GM18951 (cell line): ENCODE data around the gene CBLN2.

Experiments used
- POLR2A ChIP-seq: IDR thresholded peaks from 4 replicates; pipeline ENCODE4 v1.6.1; 2011; ENCODE audit warnings: mild to moderate bottlenecking; ENCODE audit not compliant: insufficient read length, insufficient read depth; ENCODE audit errors: extremely low read depth
- in situ Hi-C: fragments of 300-500 bp; cut with MboI; formaldehyde crosslinking; loops from one replicate; pipeline ENCODE4 v1.12.0; 2022; ENCODE audit warnings: low sequenced_read_pairs, mixed read lengths, inconsistent platforms; ENCODE audit not compliant: unreplicated experiment

The CBLN2 gene

DNA sequence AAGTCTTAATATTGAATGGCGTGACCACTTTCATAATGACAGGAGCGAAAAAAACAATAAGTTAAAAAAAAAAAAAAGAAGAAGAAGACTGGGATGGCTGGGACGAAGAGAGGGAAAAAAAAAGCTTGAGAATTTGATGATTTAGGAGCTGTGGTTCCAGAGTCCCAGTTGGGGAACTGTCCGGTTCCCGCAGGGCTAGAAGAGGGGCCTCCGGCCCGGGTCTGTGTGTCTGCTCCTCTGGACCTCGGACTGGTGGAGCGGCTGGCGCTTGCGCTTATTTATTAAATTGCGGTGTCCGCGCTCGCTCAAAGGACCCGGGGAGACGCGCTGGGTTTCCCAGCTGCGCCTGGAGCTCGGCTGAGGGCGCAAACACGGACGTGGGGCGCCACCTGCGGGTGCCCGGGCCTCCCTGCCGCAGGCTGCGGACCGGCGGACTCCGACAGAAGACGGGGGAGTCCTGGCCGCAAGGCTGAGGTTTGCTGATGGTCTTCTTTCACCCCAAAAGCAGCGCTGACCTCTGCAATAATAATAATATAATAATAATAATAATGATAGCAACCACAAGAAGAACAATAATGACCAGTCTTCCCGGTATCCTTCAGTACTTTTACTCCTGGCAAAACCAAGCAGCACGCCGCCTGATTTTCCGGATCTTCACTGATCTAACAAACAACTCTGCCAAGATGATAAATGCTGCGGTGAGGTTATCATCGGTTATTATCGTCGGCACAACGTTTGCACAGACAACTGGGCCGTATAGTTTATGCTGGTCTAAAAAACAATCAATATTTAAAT lies at the start of gene CBLN2:
TSS of gene CBLN2 (minus strand) at position 251 of the 795 bp plus-strand sequence. CDS start 2,182 bp downstream, outside the sequence.
- TF ChIP-seq POLR2A, result no peak
- in situ Hi-C loops, result no loop called here

DNA sequence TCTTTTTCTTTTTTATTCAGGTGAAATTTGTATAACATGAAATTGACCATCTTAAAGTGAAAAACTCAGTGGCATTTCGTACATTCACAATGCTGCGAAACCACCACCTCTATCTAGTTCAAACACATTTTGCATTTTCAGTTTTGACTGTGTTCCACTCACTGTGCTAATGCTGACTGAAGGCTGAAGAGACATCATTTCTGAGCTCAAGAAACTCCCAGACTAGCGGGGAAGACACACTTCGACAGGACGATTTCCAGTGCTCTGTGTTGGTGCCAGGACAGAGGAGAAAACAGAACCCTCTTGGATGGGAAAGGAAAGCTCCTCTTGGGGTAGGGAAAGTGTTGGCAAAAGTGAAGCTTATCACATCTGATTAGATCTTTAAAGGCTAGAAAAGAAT lies 44.2 kb upstream of the CBLN2 start:
- in situ Hi-C loops, result no loop called here
- TF ChIP-seq POLR2A, result no peak

DNA sequence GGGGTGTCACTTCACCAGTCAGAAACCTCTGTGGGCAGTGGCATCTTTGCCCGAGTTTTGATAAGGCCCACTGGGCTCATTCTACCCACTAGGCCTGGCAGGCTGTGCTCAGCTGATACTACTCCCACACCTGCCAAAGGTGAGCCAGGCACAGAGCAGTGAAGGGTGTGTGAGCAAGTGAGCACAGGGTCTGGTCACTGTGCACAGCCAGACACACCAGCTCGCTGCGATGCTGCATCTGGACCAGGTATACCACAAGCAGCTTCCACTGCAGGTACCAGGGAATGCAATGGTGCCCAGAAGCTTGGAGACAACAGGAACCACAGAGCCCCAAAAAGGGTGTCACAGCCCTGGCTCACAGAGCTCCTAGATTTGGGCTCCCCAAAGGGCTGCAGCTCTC lies 40.6 kb upstream of the CBLN2 start:
- no peak for TF ChIP-seq POLR2A
- in situ Hi-C loops, result no loop called here

DNA sequence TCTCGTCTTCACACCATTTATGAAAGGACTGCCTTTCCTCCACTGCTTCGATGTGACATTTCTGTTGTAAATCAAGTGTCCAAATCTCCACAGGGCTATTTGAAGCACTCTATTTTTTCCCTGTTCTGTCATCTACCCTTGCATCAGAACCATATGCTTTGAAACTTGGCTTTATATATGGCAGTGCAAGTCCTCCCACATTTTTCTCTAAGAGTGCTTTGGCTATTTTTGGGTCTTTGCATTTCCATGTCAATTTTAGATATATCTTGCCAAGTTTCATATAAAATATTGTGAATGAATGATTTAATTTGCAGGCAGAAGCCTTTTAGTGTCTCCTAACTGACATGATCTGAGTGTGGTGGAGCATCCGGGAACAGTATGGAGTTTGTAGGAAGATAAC lies 37.8 kb upstream of the CBLN2 start:
- in situ Hi-C loops, result no loop called here
- no peak for TF ChIP-seq POLR2A

DNA sequence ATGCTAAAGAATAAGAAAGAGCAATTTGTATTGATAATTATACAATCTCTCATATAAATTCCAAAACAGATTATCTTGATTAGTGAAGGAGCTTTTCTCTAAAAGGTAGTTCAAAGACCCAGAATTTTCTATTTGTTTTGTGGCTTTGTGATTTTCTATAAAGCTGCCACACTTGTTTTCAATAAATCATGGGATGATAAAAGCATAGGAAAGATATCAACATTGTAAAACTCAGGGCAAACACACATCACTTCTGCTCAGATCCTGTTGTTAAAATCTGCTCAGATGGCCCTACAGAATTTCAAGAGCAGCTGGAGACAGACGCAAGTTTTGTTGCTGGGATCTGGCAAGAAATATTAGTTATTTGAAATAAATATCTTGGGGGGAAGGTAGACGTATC lies 28.8 kb upstream of the CBLN2 start:
- in situ Hi-C loops, result no loop called here
- no peak for TF ChIP-seq POLR2A

DNA sequence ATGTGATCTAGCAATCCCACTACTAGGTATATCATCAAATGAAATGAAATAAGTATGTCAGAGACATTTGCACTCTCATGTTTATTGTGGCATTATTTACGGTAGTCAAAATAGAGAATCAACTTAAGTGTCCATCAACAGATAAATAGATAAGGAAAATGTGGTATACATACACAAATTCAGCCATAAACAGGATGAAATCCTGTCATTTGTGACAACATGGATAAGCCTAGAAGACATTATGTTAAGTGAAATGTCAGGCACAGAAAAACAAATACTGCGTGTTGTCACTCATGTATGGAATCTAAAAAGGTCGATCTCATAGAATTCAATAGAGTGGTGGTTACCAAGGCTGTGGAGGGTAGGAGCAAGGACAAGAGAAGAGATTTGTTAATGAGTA lies 22.1 kb upstream of the CBLN2 start:
- no peak for TF ChIP-seq POLR2A
- in situ Hi-C loops, result no loop called here

DNA sequence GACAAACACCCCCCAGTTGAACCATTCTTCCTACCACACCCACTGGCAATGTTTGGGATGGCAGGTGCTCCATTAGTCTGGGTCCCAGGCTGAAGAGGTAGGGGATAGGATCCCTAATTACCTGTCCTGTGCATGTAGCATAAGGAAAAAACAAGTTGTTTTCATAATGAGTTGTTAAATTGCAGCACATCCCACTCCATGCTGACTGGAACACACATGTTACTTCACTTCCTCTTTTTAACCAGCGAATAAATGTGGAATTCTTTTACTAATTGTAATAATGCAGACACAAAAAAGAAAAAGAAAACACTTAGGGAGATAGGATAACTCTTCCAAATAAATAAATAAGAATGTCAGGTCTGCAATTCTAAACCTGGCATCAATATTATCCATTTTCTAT lies 11.8 kb upstream of the CBLN2 start:
- no peak for TF ChIP-seq POLR2A

DNA sequence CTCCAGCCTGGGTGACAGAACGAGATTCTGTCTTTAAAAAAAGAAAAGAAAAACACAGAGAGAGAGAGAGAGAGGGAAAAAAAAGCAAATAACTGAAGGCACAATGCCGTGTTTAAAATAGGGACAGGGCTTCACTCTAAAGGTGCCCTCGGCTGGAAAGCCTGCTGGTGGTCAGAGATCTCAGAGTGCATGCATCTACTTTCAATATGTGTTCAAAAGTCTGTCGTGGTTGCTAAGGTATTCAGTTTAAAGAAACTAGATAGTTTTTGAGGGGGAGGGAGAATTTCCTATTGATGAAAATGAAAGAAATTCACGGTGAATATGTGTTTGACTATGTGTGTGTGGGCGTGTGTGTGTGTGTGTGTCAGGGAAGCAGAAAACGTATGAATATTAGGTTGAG lies 11.0 kb upstream of the CBLN2 start:
- TF ChIP-seq POLR2A, result no peak

More for the DNA sequence above, 11.8 kb upstream of the CBLN2 start:
- in situ Hi-C loops, result loop anchor here (10.0 kb wide), 1 partner anchor 359 kb away; no protein-coding TSS in a partner anchor

DNA sequence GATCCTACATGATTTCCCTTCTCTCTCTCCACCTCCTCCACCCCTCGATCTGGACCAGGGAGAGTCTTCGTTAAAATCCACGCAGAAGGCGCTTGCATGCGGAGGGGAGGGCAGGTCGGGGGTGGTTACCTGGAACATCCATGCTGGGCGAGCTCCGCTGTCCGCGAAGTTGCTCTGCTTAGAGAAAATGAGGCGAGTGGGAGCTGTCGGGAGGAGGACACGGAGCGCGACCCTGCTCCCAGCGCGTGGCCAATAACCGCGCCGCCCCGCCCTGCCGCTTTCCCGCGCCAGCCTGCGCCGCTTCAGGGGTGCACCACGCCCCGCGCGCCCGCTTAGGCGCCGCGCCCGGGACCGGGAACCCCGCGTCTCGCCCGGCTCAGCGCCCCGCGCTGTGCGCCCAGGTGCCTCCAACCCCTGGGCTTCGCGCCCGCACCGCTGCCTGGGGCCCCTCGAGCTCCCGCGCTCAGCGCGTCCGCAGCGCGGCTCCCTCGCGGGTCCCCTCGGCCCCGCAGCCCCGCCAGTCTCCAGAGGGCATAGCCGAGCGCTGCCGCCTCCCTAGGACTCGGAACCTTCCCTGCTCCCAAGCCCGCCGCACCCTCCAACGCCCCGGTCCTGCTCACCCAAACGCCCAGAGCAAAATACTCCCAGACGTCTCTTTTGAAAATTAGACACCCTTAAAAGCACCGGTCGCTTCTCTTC lies 636 bp downstream of the CBLN2 start:
- in situ Hi-C loops, result no loop called here
- TF ChIP-seq POLR2A, result no peak

More for the DNA sequence above, 11.0 kb upstream of the CBLN2 start:
- in situ Hi-C loops, result loop anchor here (10.0 kb wide), 1 partner anchor 360 kb away; no protein-coding TSS in a partner anchor

DNA sequence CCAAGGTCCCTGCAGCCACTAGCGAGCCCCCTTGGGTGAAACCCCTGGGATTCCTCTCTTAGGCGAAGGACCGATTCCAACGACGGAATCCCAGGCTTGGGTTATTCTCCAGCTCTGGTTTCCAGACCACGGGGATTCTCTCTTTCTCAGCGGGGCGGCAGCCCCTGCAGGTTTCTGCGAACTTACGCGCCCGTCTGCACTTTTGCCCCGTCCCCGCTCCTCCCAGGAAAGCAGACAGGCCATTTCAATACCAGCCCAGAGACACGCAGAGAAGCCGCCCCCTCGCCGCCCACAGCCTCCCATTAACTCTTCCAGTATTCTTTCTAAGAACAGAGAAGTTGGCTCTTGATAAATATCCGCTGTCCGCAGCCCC lies 1.2 kb downstream of the CBLN2 start:
- TF ChIP-seq POLR2A, result no peak
- in situ Hi-C loops, result no loop called here

DNA sequence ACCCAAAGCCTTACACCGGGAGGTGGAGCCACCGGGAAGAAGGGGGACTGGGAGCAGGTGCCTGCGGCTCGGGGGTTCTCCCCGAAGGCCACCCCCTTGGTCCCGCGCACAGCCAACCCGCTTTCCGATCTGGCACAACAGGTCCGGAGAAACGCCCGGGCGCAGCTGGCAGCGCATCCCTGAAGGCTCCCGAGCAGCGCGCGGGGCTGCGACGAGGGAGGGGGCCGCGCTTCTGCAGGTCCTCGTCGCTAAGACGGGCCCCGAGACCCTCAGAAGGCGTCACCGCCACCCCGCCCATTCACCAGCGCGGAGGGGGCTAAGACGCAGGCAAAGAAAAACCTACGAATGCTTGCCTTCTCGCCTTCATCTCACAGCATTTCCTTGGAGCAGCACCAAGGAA lies 1.8 kb downstream of the CBLN2 start:
- in situ Hi-C loops, result no loop called here
- TF ChIP-seq POLR2A, result no peak

DNA sequence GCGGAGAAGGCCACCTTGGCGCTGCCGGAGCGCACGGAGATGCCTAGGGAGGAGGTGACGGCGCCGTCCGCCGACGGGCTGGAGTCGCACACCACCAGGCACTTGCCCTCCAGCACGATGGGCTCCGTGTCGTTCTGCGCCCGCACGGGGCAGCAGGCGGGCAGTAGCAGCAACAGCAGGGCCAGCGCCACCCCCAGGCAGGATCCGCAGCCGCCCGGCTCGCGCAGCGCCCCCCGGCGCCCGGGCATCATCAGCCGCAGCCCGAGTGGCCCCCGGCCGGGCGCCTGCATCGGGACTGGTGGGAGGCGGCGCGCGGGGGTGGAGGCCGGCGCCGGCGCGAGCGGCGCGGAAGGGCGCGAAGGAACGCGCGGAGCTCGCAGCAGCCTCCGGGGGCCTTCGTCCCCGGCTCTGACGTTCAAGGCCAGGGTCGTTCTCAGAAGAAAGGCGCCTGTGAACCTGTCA lies 2.2 kb downstream of the CBLN2 start:
- TF ChIP-seq POLR2A, result no peak
- in situ Hi-C loops, result no loop called here

DNA sequence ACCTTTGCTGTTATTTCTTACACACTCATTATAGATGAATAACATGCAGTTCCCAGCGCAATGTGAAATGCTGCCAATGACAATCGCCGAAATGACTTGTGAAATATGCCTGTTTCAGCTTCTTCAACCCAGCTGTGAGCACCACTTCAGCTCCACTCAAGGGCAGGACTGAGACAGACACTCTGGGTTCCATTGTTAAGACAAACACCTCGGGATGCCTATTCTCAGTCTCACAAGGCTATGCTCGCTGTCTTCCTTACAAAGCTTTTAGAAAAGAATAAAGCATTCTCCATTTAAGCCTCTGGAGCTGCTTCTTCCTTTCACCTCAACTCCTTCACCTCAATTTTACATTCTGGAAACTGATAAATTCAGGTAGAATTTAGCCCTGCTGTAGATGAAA lies 4.2 kb downstream of the CBLN2 start:
- TF ChIP-seq POLR2A, result no peak
- in situ Hi-C loops, result no loop called here

DNA sequence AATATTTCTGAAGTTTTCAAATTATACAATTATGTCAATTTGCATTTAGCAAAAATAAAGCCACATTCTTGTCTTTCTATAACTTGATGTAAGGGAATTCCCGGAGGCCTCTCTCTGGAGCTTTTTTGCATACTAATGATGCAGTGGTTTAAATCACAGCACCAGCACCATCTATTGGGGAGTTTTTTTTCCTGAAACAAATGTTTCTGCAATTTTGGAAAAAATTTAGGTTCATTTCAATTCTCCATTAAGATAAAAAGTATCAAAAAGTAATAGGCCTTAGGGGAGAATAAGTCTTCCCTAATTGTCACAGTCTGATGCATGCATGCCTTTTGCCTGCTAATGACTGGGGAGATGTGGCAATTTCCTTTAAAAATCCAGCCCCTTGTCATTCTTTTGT lies 13.5 kb downstream of the CBLN2 start:
- no peak for TF ChIP-seq POLR2A
- in situ Hi-C loops, result no loop called here

DNA sequence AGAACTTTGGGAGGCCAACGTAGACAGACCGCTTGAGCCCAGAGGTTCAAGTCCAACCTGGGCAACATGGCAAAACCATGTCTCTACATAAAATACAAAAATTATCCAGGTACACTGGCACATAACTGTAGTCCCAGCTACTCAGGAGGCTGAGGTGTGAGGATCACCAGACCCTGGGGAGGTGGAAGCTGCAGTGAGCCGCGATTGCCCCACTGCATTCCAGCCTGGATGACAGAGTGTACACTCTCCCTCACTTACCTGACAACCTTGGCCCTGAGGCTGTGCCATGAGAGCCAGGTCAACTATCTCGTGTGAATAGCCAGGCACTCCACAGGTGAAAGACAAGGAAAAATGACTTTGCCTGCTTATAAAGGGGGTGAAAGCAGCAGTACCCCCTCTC lies 39.3 kb downstream of the CBLN2 start:
- in situ Hi-C loops, result no loop called here
- no peak for TF ChIP-seq POLR2A
